CD4-positive, alpha-beta T cell treated with Interleukin-21 for 1 hour (primary cell): ENCODE data around the gene MEG3.

ENCODE experiments used
- DNase-seq: peaks from one replicate; pipeline ENCODE4 v3.0.0-alpha.2; 2020

Gene MEG3

DNA sequence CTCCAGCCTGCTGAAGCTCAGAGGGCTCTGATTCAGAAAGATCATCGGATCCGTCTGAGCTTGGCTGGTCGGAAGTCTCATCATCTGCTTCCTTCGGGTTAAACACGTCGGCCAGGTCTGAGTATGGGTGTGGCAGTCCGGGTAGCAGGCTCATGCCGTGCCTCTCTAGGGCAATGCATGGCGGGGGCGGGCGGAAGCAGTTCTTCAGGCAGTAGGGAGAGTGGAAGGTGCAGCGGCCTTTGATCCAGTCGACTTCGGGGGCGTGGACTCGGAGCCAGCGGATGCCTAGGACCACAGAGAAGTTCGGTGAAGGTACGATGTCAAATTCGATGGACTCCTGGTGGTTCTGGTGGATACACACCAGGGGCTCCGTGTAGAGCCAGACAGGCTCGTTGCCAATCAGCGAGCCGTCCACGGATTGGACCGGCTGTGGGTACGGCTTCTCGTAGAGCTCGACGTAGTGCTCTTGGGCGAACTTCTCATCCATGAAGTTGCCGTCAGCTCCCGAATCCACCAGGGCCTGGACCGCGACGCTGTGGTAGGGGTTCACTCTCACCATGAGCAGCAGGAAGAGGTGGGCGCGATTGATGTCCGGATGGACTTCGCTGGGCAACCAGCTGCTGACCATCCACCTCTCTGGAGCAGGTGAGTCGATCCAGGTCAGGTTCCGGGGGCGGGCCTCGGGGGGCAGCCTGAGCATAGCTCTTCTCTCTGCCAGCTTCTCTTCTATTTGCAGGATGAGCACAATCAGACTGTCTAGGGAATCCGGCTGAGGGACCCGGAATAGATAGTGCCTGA lies 57.3 kb downstream of the MEG3 start:
- DNase-seq: no peak

DNA sequence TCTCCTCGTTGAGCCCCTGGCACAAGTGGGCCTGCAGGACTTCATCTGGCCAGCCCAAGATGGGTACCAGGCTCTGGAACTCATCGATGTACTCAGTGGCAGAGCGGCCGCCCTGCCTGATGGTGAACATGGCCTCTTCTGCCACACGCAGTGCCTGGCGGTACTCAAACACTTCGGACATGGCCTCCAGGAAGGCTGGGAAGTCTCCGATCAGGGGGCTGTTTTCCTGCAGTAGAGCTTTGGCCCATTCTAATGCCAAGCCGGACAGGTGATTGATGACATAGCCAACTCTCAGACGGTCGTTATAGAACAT lies 57.8 kb downstream of the MEG3 start:
- DNase-seq: no peak

DNA sequence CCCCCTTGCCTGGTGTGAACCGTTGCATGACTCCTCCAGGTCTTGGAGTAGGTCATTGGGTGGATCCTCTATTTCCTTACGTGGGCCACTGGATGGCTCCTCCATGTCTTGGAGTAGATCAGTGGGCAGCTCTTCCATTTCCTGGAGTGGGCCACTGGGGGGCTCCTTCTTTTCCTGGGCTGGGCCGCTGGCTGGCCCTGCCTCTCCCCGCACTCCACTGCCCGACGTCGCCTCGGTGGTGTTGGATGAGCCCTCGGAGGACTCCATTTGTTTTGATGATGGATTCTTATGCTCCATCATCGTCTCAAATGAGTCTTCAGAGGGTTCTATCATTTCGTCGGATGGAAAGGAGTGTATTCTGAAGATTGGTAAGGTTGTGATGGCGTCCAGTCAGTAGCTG lies 58.5 kb downstream of the MEG3 start:
- DNase-seq: no peak

- DNase-seq: no peak
These were observed 59.3 kb downstream of the MEG3 start for GRCh38 chr14:100885196-100885595.

DNA sequence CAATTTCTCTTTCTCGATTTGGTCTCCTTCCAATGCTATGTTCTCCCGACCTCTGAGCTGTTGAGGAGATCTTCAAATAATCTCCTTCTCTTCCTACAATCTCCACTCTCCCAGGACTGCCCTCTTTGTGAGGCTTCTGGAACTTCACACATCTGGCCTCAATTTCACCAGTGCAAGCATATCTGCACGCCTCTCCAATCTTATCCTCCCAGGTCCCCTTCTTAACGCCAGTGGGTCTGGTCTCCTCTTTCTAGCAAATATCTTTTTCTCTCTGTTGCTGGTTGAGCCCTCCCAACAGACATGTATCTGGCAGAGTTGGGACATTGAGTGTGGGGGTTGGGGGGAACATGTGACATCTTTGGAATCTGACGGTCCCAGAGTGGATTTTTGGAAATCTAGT lies 59.7 kb downstream of the MEG3 start:
- no peak for DNase-seq

DNA sequence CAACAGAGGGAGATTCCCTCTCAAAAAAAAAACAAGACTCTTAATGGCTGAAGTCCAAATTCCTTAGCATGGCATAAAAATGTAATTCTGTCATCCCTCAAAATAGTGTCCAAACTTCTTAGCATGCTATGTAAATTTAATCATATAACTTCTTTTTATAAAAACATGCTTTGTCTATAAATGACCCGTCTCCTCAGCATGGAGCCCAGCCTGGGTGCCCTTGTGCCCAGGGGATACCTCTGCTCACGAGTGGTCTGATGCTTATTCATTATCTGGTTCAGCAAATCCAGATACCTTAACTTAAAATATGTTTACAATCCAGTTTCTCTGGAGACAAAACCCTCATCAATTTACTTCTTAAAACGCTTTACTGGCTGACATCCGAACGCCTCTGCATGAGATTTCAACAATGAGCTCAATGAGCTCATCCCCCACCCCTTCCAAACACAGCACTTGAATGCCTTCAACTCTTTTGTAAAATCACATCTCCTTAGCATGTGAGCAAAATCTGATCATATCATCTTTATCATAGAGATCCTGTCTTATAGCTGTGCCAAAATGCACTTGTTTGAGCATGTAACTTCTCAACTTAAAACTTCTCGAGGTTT lies 61.9 kb downstream of the MEG3 start:
- no peak for DNase-seq

- no peak for DNase-seq
These were observed 62.9 kb downstream of the MEG3 start for GRCh38 chr14:100888789-100889315.

DNA sequence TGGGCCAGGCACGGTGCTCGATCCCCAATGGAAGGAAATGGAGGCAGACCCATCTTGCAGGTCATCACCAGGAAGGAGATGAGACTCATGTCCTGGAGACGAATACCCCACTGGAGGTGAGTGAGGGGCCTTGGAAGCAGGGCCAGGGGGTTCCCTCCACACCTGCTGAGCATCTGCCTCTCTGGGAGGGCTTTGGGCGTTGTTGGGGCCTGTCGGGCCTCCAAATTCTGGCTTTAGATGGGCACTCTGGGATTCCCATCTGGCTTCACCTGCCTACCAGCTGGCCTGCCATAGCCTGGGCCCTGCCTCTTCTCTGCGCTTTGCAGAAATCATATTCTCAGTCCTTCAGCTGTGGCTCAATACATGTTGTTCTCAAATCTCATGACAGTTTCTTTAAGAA lies 63.7 kb downstream of the MEG3 start:
- no peak for DNase-seq

DNA sequence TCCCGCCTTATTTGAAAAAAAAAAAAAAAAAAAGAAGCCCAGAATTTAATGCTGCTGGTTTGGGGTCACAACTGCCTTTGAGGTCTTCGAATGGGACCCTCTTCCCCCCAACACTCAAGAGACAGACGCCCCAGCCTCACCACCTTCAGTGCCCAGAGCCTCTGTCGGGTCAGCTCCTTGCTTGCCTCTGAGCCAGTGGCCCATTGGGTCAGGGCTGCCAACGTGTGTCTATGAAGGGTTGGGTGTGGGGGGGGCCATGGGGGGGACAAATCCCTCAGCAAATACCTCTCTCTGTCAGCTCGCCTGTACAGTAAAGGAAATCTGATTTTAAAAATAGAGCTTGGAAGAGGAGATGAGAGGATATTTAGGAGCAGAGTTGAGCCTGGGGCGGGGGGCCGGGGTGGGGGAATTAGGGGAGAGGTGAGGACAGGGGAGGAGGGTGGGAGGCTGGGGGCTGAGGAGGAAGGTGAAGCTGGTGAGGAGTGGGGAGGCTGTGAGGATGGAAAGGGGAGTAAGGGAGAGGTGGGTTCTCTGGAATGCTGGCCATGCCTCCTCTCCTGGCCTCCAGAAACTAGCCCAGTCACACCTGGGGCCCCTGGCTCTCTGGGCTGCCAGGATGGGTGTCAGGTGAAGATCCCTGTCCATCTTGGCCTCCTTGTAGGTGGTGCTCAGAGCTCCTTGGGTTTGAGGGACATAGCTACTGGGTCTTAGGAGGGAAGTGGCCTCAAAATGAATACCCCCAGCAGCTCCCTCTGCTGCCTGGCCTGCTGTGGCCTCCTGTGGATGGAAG lies 64.3 kb downstream of the MEG3 start:
- DNase-seq: no peak

DNA sequence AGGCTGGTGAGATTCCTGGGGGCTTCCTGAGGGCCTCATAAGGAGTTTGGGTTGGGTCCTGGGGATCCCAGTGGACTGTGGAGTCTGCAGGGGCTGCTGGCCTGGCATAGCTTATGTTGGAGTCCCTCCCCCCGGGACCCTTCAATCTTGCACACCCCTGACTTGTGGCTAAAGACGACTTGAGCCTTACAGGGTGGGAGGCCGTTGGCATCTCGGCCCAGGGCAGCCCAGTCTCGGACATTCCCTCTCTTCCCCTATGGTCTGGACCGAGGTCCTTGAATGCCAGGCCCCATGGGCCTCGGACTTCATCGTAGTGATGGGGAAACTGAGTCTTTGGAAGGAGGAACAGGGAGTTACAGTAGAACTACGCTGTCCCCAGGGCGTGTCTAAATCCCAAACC lies 65.1 kb downstream of the MEG3 start:
- no peak for DNase-seq

GRCh38 chr14:100891501-100892445 lies 65.9 kb downstream of the MEG3 start:
- no peak for DNase-seq

DNA sequence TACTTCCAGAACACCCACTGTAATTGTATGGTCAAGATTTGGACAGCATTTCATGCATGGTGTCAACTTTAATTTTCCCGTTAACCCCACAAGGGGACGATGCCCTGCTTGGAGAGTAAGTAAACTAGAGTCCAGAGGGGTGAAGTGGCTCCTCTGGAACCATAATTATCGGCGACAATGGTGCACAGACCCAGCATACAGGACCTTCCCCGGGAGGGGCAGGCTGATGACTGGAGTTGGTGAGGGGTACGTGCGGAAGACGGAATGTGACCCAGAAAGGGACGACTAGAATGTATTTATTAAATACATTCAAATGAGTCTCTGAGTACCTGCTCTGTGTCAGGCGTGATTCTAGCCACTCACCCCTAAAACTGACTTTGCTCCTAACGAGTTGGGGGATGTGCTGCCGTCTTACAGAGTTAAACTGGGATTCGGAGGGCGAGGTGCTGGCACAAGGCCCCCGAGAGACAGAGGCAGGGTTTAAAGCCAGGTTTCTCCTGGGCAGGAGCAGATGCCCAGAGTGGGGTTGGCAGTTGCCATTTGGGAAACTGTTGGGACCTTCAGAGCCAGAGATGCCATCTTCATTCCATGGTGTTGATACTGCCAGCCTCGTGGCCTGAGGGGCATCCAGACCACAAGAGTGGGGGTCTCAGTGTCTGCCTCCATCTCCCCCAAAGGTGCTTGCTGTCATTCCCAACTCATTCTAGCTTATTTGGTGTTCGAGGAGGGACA lies 66.7 kb downstream of the MEG3 start:
- no peak for DNase-seq

DNA sequence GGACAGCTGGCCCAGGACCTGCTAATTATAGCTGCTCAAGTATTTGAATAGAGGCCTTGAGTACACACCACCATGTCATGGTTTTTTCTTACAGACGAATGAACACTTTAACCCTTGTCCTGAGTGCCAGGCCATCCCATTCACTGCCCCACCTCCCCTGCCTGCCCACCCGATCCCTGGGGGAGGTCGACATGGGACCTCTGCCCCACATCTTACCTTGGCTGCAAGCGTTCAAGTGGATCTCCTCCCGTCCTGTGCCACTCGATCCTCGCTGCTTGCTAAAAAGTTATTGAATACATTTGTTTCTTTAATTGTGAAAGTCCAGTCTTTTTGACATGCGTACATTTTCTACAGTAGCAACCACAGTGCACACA lies 67.3 kb downstream of the MEG3 start:
- no peak for DNase-seq

DNA sequence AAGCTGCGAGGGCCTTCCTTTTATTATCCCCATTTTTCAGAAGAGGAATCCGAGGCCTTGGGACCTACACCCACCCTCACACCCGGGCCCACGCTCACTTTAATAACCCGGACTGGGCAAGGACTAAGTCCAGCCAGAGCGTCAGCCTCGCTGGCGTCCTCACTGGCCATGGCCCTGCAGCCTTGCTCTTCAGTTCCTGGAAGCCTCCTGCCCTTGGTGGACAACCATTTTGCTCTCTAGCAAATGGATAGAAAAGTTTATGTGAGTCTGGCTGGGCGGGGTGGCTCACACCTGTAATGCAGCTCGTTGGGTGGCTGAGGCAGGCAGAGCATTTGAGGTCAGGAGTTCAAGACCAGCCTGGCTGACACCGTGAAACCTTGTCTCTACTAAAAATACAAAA lies 67.8 kb downstream of the MEG3 start:
- no peak for DNase-seq

DNA sequence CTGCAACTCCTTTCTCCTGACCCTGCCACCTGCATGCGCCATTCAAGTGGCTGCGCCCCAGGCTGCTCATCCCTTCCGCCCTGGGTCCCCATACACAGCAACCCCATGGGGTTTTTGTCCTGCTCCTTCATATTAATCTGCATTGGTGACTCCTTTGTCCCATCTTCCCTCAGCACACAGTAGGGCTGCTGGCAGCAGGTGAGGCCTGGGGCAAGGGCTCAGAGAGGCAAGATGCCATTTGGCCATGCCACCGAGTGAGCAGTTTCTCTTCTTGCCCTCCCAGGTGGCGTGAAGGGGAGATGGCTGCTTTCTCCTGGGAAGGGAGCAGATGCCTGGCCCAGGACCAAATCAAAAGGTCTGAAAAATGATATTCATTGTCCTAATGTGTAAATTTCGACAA lies 68.5 kb downstream of the MEG3 start:
- DNase-seq: no peak

GRCh38 chr14:100895411-100895810 lies 69.5 kb downstream of the MEG3 start:
- no peak for DNase-seq

DNA sequence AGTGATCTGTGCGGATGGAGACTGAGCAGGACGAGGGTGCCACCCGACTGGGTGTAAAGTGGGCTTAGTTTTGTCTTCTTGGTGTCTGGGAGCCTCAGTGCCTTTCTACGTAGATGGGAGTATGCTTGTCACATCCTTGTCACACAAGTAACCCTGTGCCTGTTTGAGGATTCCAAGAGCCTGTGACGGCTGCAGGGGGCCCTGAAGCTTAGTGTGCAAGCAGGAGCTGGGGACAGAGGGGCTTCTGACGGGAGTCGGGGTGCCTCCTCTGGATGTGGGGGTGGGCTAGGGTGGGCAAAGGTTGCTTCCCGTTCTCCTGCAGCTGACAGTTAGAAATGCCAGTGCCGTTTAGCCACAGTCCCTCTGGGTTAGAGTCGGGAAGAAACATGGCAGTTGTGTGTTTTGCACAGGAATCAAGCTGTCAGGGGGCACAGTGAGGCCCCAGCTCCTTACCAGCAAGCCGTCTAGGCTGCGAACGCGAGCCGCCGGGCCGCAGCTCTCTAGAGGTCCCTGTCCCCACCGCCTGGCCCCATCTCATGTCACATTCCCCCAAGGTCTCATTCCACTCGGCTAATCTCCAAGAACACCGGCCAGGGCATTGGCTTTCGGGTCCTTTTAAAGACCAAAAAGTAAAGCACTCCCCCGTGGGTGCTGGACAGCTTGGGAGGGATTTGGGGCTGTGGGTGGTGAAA lies 70.6 kb downstream of the MEG3 start:
- no peak for DNase-seq

DNA sequence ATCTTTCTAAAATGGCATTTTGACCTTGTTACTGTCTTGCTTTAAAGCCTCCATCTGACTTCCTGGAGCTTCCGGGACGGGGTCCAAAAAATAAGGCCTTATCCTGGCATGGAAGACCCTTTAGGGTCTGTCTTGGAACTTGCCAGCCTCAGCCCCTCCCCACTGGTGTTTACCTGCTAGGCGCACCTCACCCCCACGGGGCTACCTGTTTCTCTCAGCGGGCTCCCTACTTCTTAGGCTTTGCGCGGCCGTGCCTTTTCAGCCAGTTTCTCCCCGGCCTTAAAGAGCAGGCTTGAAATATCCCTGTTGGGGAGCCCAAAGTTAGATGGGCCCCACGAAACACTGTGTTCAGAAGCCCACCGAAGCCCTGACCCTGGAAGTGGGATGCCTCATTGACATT lies 72.5 kb downstream of the MEG3 start:
- DNase-seq: no peak

- DNase-seq: no peak
These were observed 73.3 kb downstream of the MEG3 start for GRCh38 chr14:100898935-100899883.
